Measurements from ENCODE around the gene SFPQ. TPM values are rescaled to one million over a fixed set of nuclear protein-coding genes. Genes with fewer than 3 reads are reported as not detected.
"Not testable (repeated sequence)": the region's sequence is repeated elsewhere in the genome, so short reads cannot be mapped to it uniquely, and the experiment has no call there.

The SFPQ gene
- polyA plus RNA-seq, 2 of the 4 experiments (the other 2 are of a cell fraction) = 151 to 327 TPM

DNA sequence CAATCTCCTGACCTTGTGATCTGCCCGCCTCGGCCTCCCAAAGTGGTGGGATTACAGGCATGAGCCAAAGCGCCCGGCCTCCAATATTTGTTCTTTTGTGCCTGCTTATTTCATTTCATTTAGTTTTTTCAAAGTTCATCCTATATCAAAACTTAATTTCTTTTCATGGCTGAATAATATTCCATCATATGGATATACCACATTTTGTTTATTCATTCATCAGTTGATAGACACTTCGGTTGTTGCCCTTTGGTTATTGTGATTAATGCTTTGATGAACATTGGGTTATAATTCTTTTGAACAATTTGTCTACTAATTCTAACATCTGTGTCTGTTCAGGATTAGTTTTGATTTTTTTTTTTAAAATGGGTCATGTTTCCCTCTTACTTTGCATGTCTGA, 41.7 kb downstream of the SFPQ start:
- Histone ChIP-seq H3K4me2 (no peak overlapping the region), H3K4me3 (no peak overlapping the region), H3K9me3 (no peaks in the 10 kb centered on the region), H3K4me1 (no peaks in the 10 kb centered on the region), H3K27ac (no peak overlapping the region)
- no peak for TF ChIP-seq BHLHE40 (IDR thresholded peaks at IDR 0.05; ENCODE audit: low read depth, low read length)
- ChIA-PET POLR2A (no interaction called here), CTCF (no interaction called here)
- FAIRE-seq (no peak), ATAC-seq (no peak), DNase-seq (ENCODE audit: low read depth in 1 of 2, low spot score in 1 of 2) (no peak)
- WGBS (ENCODE audit: missing lambda C conversion rate) = 49% methylated on average over 5 of the region's 5 CpGs

DNA sequence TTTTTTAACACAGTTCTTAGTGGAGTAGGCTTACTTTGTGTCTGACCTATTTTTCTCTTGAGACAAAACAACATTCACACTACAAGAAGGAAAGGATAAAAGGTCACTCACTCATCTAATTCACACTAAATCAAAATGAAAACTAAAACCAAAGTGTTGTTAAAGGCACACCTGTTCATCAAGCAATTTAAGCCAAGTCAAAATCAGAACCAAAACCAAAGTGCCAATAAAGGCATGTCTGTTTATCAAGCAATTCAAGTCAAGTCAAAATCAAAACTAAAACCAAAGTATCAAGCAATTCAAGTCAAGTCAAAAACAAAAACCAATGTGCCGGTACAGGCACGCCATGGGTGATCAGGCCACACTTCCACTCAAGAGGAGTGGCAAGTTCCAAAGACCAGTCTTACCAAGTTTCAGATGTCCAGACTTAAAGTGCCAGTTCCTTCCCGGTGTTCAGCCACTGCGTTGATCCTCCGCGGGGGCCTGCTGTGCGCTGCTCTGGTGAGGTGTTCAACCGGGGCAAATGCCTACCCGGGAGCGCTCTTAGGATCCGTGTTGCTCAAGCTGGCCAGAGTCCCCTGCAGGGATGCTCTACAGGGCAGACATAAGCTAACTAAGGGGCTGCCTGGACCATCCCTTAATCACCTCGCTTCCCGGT, 46.9 kb downstream of the SFPQ start:
- WGBS (ENCODE audit: missing lambda C conversion rate) = 90% methylated on average over 12 of the region's 13 CpGs
- H3K4me3 ChIP-seq; H3K4me2 ChIP-seq; H3K27ac ChIP-seq; ATAC-seq; H3K9me3 ChIP-seq; DNase-seq (ENCODE audit: low read depth in 1 of 2, low spot score in 1 of 2); CTCF ChIA-PET; POLR2A ChIA-PET; FAIRE-seq; H3K4me1 ChIP-seq: not testable (repeated sequence)

DNA sequence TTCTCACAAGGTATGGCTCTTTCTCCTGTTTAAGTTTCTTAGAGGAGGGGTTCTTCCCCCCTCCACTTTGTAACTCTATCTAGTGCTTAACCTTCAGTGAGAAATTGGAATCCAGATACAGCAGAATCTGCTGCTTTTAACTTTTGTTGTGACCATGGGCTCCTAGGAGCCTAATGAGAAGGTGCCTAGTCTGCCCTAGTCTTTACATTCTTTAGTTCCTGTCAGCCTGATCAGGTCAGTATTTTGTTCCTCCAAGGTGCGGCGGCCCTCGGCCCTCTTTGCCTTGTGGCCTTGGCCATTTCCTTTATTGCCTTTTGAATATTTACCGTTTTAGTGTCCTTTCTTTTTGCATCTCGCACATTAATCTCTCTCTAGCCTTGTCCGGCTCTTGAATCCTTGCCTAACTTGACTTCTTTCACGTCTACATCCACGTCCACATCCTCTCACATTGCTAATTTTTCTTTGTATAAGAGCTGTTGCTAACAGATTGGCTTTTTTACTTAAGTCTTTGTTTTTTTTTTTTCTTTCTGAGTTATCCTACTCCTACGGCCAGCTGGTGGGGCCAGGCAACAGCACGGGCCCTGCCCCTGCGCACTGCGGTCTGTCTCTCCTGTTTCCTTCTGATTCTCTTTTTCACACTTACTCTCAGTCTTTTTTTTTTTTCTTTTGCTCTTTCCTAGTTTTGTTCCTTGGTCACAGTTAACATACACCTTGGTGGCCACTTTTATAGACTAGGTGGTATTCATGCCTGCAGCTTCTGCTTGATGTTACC, 49.0 kb downstream of the SFPQ start:
- POLR2A ChIA-PET = no interaction called here
- 81% methylated on average over 12 of the region's 12 CpGs for WGBS (ENCODE audit: missing lambda C conversion rate)
- H3K4me2 ChIP-seq = no peak overlapping the region

DNA sequence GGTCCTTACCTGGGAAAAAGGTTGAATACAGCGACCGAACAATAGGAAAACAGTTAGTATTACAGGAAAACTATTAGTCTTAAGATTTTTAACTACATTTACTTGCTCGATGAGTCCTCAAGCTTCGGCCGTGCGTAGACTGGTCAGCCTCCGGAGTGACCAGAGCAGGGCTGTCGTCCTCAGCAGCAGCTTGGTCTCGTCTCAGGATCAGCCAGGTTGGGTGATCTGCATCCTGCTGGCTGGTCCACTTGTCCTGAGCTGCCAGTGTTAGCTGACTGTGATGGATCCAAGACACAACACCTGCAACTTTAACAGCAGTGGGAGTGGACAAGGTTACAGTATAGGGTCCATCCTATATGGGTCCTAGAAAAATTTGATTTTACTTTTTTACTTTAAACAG, 50.2 kb downstream of the SFPQ start:
- H3K4me2 ChIP-seq; H3K9me3 ChIP-seq; FAIRE-seq; H3K4me3 ChIP-seq; H3K27ac ChIP-seq; CTCF ChIA-PET; DNase-seq (ENCODE audit: low read depth in 1 of 2, low spot score in 1 of 2); POLR2A ChIA-PET; ATAC-seq; H3K4me1 ChIP-seq: not testable (repeated sequence)
- 72% methylated on average over 9 of the region's 9 CpGs for WGBS (ENCODE audit: missing lambda C conversion rate)

More for the DNA sequence above, 49.0 kb downstream of the SFPQ start:
- DNase-seq (ENCODE audit: low read depth in 1 of 2, low spot score in 1 of 2) (no peak), ATAC-seq (no peak), FAIRE-seq (no peak)
- Histone ChIP-seq H3K4me3 (no peak overlapping the region), H3K4me1 (no peaks in the 10 kb centered on the region), H3K27ac (no peak overlapping the region), H3K9me3 (no peaks in the 10 kb centered on the region)
- CTCF ChIA-PET = interaction anchor here (1.5 kb wide), 1 partner anchor 9 kb away, joined by 3 read pairs; no protein-coding TSS in a partner anchor
- TF ChIP-seq PHF8 (IDR thresholded peaks at IDR 0.05; ENCODE audit: borderline replicate concordance, low read depth) = no peak
- no peak for TF ChIP-seq RNF2 (IDR thresholded peaks at IDR 0.05; ENCODE audit: borderline replicate concordance, low read depth)
- no peak for TF ChIP-seq RFX5 (IDR thresholded peaks at IDR 0.05)
- no peak for TF ChIP-seq EHF (CRISPR knock-in tag; IDR thresholded peaks at IDR 0.05)
- TF ChIP-seq FOSL2 (IDR thresholded peaks at IDR 0.05) = no peak
- no peak for TF ChIP-seq FOSL2 (CRISPR knock-in tag; IDR thresholded peaks at IDR 0.05)
- TF ChIP-seq EHMT2 (IDR thresholded peaks at IDR 0.05; ENCODE audit: low read depth) = no peak
- TF ChIP-seq CHD4 (IDR thresholded peaks at IDR 0.05; ENCODE audit: borderline replicate concordance) = no peak
- TF ChIP-seq HEYL (CRISPR knock-in tag; IDR thresholded peaks at IDR 0.05) = no peak
- no peak for TF ChIP-seq ZFP36 (IDR thresholded peaks at IDR 0.05; ENCODE audit: borderline replicate concordance, partially characterized antibody)
- TF ChIP-seq POLR2AphosphoS2 (conservative IDR thresholded peaks at IDR 0.05; ENCODE audit: low read length) = no peak
- TF ChIP-seq RARB (CRISPR knock-in tag; IDR thresholded peaks at IDR 0.05) = no peak
- no peak for TF ChIP-seq HDAC2 (IDR thresholded peaks at IDR 0.05)
- TF ChIP-seq, protein P1, sequence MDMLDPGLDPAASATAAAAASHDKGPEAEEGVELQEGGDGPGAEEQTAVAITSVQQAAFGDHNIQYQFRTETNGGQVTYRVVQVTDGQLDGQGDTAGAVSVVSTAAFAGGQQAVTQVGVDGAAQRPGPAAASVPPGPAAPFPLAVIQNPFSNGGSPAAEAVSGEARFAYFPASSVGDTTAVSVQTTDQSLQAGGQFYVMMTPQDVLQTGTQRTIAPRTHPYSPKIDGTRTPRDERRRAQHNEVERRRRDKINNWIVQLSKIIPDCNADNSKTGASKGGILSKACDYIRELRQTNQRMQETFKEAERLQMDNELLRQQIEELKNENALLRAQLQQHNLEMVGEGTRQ (IDR thresholded peaks at IDR 0.05) = no peak
- no peak for TF ChIP-seq POLR2A (IDR thresholded peaks at IDR 0.05; ENCODE audit: low read length)
- TF ChIP-seq HOXB5 (CRISPR knock-in tag; IDR thresholded peaks at IDR 0.05) = no peak
- no peak for TF ChIP-seq TP53 (CRISPR knock-in tag; IDR thresholded peaks at IDR 0.05)
- TF ChIP-seq KDM1A (IDR thresholded peaks at IDR 0.05; ENCODE audit: low read depth) = no peak
- TF ChIP-seq, protein P2, sequence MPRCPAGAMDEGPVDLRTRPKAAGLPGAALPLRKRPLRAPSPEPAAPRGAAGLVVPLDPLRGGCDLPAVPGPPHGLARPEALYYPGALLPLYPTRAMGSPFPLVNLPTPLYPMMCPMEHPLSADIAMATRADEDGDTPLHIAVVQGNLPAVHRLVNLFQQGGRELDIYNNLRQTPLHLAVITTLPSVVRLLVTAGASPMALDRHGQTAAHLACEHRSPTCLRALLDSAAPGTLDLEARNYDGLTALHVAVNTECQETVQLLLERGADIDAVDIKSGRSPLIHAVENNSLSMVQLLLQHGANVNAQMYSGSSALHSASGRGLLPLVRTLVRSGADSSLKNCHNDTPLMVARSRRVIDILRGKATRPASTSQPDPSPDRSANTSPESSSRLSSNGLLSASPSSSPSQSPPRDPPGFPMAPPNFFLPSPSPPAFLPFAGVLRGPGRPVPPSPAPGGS (IDR thresholded peaks at IDR 0.05) = no peak
- TF ChIP-seq, protein P3, sequence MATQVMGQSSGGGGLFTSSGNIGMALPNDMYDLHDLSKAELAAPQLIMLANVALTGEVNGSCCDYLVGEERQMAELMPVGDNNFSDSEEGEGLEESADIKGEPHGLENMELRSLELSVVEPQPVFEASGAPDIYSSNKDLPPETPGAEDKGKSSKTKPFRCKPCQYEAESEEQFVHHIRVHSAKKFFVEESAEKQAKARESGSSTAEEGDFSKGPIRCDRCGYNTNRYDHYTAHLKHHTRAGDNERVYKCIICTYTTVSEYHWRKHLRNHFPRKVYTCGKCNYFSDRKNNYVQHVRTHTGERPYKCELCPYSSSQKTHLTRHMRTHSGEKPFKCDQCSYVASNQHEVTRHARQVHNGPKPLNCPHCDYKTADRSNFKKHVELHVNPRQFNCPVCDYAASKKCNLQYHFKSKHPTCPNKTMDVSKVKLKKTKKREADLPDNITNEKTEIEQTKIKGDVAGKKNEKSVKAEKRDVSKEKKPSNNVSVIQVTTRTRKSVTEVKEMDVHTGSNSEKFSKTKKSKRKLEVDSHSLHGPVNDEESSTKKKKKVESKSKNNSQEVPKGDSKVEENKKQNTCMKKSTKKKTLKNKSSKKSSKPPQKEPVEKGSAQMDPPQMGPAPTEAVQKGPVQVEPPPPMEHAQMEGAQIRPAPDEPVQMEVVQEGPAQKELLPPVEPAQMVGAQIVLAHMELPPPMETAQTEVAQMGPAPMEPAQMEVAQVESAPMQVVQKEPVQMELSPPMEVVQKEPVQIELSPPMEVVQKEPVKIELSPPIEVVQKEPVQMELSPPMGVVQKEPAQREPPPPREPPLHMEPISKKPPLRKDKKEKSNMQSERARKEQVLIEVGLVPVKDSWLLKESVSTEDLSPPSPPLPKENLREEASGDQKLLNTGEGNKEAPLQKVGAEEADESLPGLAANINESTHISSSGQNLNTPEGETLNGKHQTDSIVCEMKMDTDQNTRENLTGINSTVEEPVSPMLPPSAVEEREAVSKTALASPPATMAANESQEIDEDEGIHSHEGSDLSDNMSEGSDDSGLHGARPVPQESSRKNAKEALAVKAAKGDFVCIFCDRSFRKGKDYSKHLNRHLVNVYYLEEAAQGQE (IDR thresholded peaks at IDR 0.05) = no peak

DNA sequence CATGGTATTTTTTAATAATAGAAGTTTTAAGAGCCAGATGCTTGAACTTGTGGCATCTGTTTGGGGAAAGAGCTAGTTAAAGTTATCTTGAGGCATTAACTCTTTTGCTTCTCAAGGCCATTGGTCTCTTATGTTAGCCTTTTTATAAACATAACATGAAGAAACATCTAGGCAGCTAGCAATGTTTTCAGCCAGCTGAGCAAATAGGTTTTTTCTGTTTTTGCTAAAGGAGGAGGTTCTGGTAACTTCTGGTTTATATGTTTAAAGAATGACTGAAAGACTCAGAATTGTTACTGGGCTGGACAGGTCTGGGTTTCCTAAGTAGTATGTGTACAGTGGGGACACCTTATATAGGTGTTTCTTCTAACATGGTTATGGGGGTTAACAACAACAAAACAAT, 50.7 kb downstream of the SFPQ start:
- H3K4me2 ChIP-seq; FAIRE-seq; H3K4me1 ChIP-seq; H3K4me3 ChIP-seq; H3K27ac ChIP-seq; DNase-seq (ENCODE audit: low read depth in 1 of 2, low spot score in 1 of 2); POLR2A ChIA-PET; H3K9me3 ChIP-seq; ATAC-seq: not testable (repeated sequence)
- CTCF ChIA-PET = interaction anchor here (1.2 kb wide), 1 partner anchor 21 kb away, joined by 3 read pairs; no protein-coding TSS in a partner anchor
